HEK293T (cell line): ENCODE results near the gene PGAP1.
A peak's percentile ranks its signal among the peaks of the same experiment; 100 is the strongest.

ENCODE experiments used
- CTCF ChIA-PET: fragments of 350-600 bp; formaldehyde crosslinking; extraction: SDS; loops from one replicate; lab custom pipeline; 2021; ENCODE audit warnings: antibody characterized with exemption, inconsistent platforms; lab: Yijun Ruan, JAX
- POLR2A ChIA-PET: fragments of 350-600 bp; formaldehyde crosslinking; extraction: SDS; loops from one replicate; lab custom pipeline; 2020; ENCODE audit warnings: antibody characterized with exemption, inconsistent platforms; lab: Yijun Ruan, JAX
- DNase-seq: peaks from one replicate; pipeline ENCODE4 v3.0.0; 2012; ENCODE audit warnings: mixed read lengths; ENCODE audit errors: extremely low spot score
- ARNT ChIP-seq: fragments of 450-650 bp; IDR thresholded peaks from 2 replicates; pipeline ENCODE4 v1.6.1; 2017; ENCODE audit warnings: mild to moderate bottlenecking
- BHLHE40 ChIP-seq: fragments of 450-650 bp; IDR thresholded peaks from 2 replicates; pipeline ENCODE4 v1.6.1; 2016; ENCODE audit warnings: mild to moderate bottlenecking, moderate library complexity, borderline replicate concordance
- CTBP1 ChIP-seq: fragments of 450-650 bp; IDR thresholded peaks from 2 replicates; pipeline ENCODE4 v1.6.1; 2016; ENCODE audit warnings: borderline replicate concordance
- ELF4 ChIP-seq: fragments of 450-650 bp; IDR thresholded peaks from 2 replicates; pipeline ENCODE4 v1.6.1; 2017; ENCODE audit warnings: antibody characterized with exemption
- FOXA1 ChIP-seq: fragments of 450-650 bp; IDR thresholded peaks from 2 replicates; pipeline ENCODE4 v1.6.1; 2016; ENCODE audit warnings: mild to moderate bottlenecking
- FOXK2 ChIP-seq: fragments of 450-650 bp; IDR thresholded peaks from 2 replicates; pipeline ENCODE4 v1.6.1; 2016; ENCODE audit warnings: mild to moderate bottlenecking
- FOXM1 ChIP-seq: fragments of 450-650 bp; IDR thresholded peaks from 2 replicates; pipeline ENCODE4 v1.6.1; 2017; ENCODE audit warnings: mild to moderate bottlenecking, borderline replicate concordance
- HDGF ChIP-seq: fragments of 450-650 bp; IDR thresholded peaks from 2 replicates; pipeline ENCODE4 v1.6.1; 2017; ENCODE audit warnings: antibody characterized with exemption, borderline replicate concordance
- L3MBTL2 ChIP-seq: fragments of 450-650 bp; conservative IDR thresholded peaks from 2 replicates; pipeline ENCODE4 v1.6.1; 2016; ENCODE audit warnings: mild to moderate bottlenecking
- LEF1 ChIP-seq: fragments of 450-650 bp; IDR thresholded peaks from 2 replicates; pipeline ENCODE4 v1.6.1; 2017; ENCODE audit warnings: mild to moderate bottlenecking, borderline replicate concordance
- NFRKB ChIP-seq: fragments of 450-650 bp; IDR thresholded peaks from 2 replicates; pipeline ENCODE4 v1.6.1; 2016; ENCODE audit warnings: mild to moderate bottlenecking, moderate library complexity
- SP1 ChIP-seq: fragments of 450-650 bp; IDR thresholded peaks from 2 replicates; pipeline ENCODE4 v1.6.1; 2017
- SUZ12 ChIP-seq: fragments of 450-650 bp; IDR thresholded peaks from 2 replicates; pipeline ENCODE4 v1.6.1; 2016; ENCODE audit warnings: mild to moderate bottlenecking
- TARDBP ChIP-seq: fragments of 450-650 bp; IDR thresholded peaks from 2 replicates; pipeline ENCODE4 v1.6.1; 2016
- ZNF384 ChIP-seq: fragments of 450-650 bp; IDR thresholded peaks from 2 replicates; pipeline ENCODE4 v1.6.1; 2016
- TF ChIP-seq, protein P1 (sequence below): fragments of 450-650 bp; IDR thresholded peaks from 2 replicates; pipeline ENCODE4 v1.6.1; 2016

The PGAP1 gene

DNA sequence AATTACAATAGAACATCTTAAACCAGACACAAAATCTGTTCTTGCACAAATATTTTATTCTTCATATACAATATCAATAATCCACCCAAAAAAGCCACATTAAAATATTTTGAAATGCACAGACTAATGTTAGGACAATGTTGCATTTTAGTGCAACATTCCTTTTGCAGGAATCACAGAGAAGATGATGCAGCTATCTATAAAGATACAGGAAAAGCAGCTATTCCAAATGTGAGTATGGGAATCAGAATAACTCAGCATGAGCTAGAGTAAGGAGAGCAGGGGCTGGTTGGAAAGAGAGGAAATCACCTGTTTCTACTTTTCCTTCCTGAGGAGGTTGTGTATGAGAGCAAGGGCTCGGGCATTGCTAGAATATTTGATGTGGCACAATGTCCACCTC lies 122.1 kb downstream of the PGAP1 start:
- ChIA-PET CTCF (no interaction called here), POLR2A (no interaction called here)
- TF ChIP-seq, protein P1, sequence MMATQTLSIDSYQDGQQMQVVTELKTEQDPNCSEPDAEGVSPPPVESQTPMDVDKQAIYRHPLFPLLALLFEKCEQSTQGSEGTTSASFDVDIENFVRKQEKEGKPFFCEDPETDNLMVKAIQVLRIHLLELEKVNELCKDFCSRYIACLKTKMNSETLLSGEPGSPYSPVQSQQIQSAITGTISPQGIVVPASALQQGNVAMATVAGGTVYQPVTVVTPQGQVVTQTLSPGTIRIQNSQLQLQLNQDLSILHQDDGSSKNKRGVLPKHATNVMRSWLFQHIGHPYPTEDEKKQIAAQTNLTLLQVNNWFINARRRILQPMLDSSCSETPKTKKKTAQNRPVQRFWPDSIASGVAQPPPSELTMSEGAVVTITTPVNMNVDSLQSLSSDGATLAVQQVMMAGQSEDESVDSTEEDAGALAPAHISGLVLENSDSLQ = no peak
- TF ChIP-seq TARDBP (no peak), LEF1 (no peak), FOXA1 (no peak), CTBP1 (no peak), ARNT (no peak), FOXM1 (no peak), HDGF (no peak), SUZ12 (no peak), FOXK2 (no peak), NFRKB (no peak), ELF4 (no peak), L3MBTL2 (no peak), ZNF384 (no peak), SP1 (no peak)
- DNase-seq = no peak

DNA sequence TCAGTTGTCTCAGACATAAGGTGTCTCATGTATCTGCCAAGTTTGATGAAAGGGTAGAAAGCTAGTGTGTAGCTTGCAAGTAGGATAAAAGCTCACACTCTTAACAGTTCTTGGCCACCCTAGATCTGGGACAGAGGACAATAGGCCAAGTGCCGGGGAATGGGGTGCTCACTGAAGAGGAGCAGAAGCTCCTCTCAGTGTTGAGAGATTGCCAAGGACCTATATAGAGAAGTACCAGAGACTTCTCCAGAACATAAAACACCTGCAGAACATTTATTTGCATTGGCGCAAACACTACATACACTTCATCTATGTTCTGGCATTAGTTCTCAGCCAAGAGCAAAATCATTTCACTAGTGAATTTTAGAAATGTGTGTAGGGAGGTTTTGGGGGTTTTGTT lies 124.1 kb downstream of the PGAP1 start:
- CTCF ChIA-PET = no interaction called here
- TF ChIP-seq L3MBTL2 = no peak
- no peak for TF ChIP-seq TARDBP
- TF ChIP-seq ARNT = no peak
- no peak for TF ChIP-seq HDGF
- no peak for TF ChIP-seq FOXK2
- TF ChIP-seq CTBP1 = no peak
- TF ChIP-seq LEF1 = no peak
- TF ChIP-seq ZNF384 = no peak
- no peak for TF ChIP-seq FOXA1
- TF ChIP-seq SUZ12 = no peak
- TF ChIP-seq, protein P1 = no peak
- no peak for TF ChIP-seq BHLHE40
- no peak for TF ChIP-seq NFRKB
- no peak for TF ChIP-seq ELF4
- DNase-seq = no peak
- POLR2A ChIA-PET = no interaction called here

DNA sequence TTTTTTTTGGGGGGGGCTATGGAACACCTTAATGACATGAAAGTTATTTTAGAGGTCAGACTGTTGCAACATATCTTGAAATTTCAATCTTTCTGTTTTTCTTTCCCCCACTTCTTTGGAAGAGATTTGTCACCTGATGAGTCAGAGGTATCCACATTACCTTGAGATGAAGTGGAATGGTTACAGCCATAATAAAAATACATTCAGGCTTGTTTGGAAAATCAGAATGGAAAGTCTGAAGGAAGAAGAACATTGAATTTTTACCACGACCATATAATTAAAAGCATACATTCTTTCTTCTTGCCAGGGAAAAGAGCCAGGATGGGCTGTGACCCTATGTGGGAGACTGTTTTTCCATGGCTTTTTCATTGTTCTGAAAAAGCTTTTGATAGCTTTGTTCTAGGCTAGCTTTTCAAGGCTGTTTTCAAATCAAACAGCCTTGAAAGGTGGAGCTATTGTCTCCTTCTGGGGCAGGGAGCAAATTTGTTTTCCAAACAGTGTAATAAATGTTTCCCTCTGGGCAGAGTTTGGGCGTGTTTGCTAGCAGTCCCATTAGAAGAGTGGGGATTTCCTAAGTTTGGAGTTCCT lies 124.7 kb downstream of the PGAP1 start:
- ChIA-PET POLR2A (no interaction called here), CTCF (no interaction called here)
- DNase-seq = no peak
- no peak for TF ChIP-seq FOXA1
- no peak for TF ChIP-seq NFRKB
- TF ChIP-seq, protein P1 = no peak
- no peak for TF ChIP-seq ELF4
- no peak for TF ChIP-seq SUZ12
- TF ChIP-seq L3MBTL2 = no peak
- no peak for TF ChIP-seq CTBP1
- TF ChIP-seq LEF1 = no peak

DNA sequence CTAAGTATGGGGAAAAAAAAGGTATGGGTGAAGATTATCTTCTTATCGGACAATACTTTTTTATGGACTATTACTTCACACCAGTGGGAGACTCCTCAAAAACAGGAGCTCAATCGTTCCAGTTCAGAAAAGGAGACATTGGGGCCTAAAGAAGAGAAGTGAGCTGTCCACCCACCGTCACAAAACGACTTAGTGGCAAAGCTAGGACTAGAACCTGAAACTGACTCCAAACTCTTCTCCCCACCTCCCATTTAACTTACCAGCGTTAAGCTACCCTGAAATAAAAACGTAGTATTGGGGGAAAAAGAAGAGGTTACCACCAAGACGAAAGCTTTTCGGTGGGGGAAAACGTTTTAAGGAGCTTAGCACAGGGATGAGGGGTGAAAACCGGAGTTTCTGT lies 127.5 kb downstream of the PGAP1 start:
- ChIA-PET CTCF (no interaction called here), POLR2A (interaction anchor here (1.0 to 2.1 kb wide), 8 partner anchors 9 to 125 kb away, joined by 3 to 9 read pairs (median 3); no protein-coding TSS in a partner anchor)
- TF ChIP-seq ELF4 (no peak), ARNT (no peak), SUZ12 (no peak)
- DNase-seq = peak; percentile 7

DNA sequence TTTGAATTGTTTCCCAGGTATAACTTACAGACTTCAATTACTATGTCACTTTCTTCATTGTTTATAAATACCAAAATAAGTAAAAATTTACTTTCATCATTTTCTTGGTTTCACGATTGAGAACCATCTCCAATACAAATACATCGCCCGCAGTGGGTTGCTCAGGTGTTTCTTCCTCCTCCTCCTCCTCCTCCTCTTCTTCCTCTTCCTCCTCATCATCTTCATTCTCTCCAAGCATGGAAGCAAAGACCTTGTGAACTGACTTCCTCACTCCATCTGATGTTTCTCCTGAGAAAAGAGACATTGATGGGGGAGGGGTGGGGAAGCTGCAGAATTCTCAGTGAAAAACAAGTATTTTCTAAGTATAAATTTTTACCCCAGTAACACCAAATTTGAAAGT lies 133.6 kb downstream of the PGAP1 start:
- POLR2A ChIA-PET = no interaction called here
- CTCF ChIA-PET = no interaction called here
- no peak for TF ChIP-seq HDGF
- no peak for TF ChIP-seq FOXA1
- no peak for TF ChIP-seq FOXK2
- no peak for TF ChIP-seq L3MBTL2
- DNase-seq = no peak

DNA sequence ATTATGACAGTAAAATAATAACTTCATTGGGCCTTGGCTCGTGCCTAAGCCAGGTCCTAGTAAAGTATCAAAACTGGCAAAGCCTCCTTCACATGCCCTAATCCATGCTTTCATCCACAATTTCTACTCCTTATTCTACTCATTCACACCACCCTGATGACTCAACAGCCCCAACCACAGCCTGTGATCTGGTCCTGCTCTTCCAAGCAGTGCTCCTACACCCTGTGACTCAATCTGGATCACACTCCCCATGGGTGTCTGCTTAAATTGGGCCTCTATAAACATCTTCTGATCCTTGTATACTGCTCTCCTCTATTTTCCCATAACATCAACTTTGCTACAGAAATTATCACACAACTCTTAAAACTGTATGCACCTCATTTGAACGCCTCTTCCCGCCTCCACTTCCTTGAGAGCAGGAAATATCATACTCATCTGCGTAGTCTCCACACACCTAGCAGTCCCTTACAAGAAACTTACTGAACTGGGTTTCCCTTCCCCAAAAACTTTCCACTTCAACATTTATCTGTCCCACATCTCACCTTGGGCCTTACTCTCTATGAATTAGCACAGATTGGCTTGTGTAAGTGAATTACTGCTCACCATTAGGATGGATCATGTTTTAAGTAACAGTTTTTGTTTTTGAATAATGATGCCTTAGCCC lies 142.9 kb downstream of the PGAP1 start:
- no peak for DNase-seq
- no peak for TF ChIP-seq SP1
- TF ChIP-seq BHLHE40 = no peak
- TF ChIP-seq HDGF = no peak
- TF ChIP-seq TARDBP = no peak
- no peak for TF ChIP-seq CTBP1
- TF ChIP-seq FOXA1 = no peak
- TF ChIP-seq FOXM1 = no peak
- TF ChIP-seq SUZ12 = no peak
- TF ChIP-seq, protein P1 = no peak
- no peak for TF ChIP-seq LEF1
- no peak for TF ChIP-seq ZNF384
- TF ChIP-seq ELF4 = no peak
- no peak for TF ChIP-seq ARNT
- POLR2A ChIA-PET = no interaction called here

More for the DNA sequence above, 142.9 kb downstream of the PGAP1 start:
- CTCF ChIA-PET = no interaction called here
